WTC11 (cell line): ENCODE data around the gene ADAMTS2. TPM values are rescaled to one million over a fixed set of nuclear protein-coding genes. Genes with fewer than 3 reads are reported as not detected.
A peak's percentile ranks its signal among the peaks of the same experiment; 100 is the strongest.

Experiments used
- ATAC-seq: fragments of 200-7000 bp; cut with Tn5 transposase; 2 replicates; pipeline ENCODE4 v1.10.0; 2021; ENCODE audit warnings: mild to moderate bottlenecking, moderate library complexity
- CTCF ChIA-PET: fragments of 300-600 bp; sonication (Branson Sonifier 250); formaldehyde crosslinking; loops from one replicate; lab custom pipeline; 2021; ENCODE audit warnings: antibody characterized with exemption; lab: Charles Lee
- POLR2A ChIA-PET: fragments of 350-600 bp; sonication (Branson Sonifier 250); formaldehyde crosslinking; loops from one replicate; lab custom pipeline; 2021; ENCODE audit warnings: antibody characterized with exemption; lab: Charles Lee
- DNase-seq: peaks from one replicate; pipeline ENCODE4 v3.0.0; 2021; ENCODE audit warnings: low spot score
- H3K27ac Mint-ChIP-seq: 2 replicates; pipeline ENCODE4 v1.8.0; 2021; ENCODE audit warnings: mixed read lengths
- H3K27me3 Mint-ChIP-seq: 2 replicates; pipeline ENCODE4 v1.8.0; 2021; ENCODE audit warnings: low read depth, mild to moderate bottlenecking, moderate library complexity, mixed read lengths
- H3K36me3 Mint-ChIP-seq: 2 replicates; pipeline ENCODE4 v1.8.0; 2021; ENCODE audit warnings: mixed read lengths
- H3K4me1 Mint-ChIP-seq: 2 replicates; pipeline ENCODE4 v1.8.0; 2022; ENCODE audit warnings: mixed read lengths
- H3K4me3 Mint-ChIP-seq: 2 replicates; pipeline ENCODE4 v1.8.0; 2021; ENCODE audit warnings: mild to moderate bottlenecking, moderate library complexity, mixed read lengths
- H3K9me3 Mint-ChIP-seq: 2 replicates; pipeline ENCODE4 v1.8.0; 2021; ENCODE audit warnings: mixed read lengths
- AFF4 ChIP-seq: sonication (generic); formaldehyde crosslinking; IDR thresholded peaks from 2 replicates; pipeline ENCODE4 v1.8.1; 2023; ENCODE audit warnings: mild to moderate bottlenecking, missing genetic modification reagents, borderline replicate concordance
- CBFB ChIP-seq: sonication (generic); formaldehyde crosslinking; IDR thresholded peaks from 2 replicates; pipeline ENCODE4 v1.8.1; 2022; ENCODE audit warnings: mild to moderate bottlenecking, low read depth, missing genetic modification reagents
- E2F5 ChIP-seq: sonication (generic); formaldehyde crosslinking; IDR thresholded peaks from 2 replicates; pipeline ENCODE4 v1.8.1; 2022; ENCODE audit warnings: mild to moderate bottlenecking, moderate library complexity, missing genetic modification reagents
- ETV6 ChIP-seq: sonication (generic); formaldehyde crosslinking; IDR thresholded peaks from 2 replicates; pipeline ENCODE4 v1.8.1; 2022; ENCODE audit warnings: mild to moderate bottlenecking, missing genetic modification reagents
- GABPB1 ChIP-seq: sonication (generic); formaldehyde crosslinking; IDR thresholded peaks from 2 replicates; pipeline ENCODE4 v1.8.1; 2023; ENCODE audit warnings: mild to moderate bottlenecking, missing genetic modification reagents
- GRHL2 ChIP-seq: fragments of 250-450 bp; sonication (Bioruptor Pico); IDR thresholded peaks from 2 replicates; pipeline ENCODE4 v1.8.0; 2022; ENCODE audit warnings: mild to moderate bottlenecking, moderate library complexity; ENCODE audit not compliant: insufficient replicate concordance, severe bottlenecking
- HMGA2 ChIP-seq: fragments of 250-450 bp; sonication (Bioruptor Pico); IDR thresholded peaks from 2 replicates; pipeline ENCODE4 v1.4.0; 2021; ENCODE audit warnings: mild to moderate bottlenecking, moderate library complexity
- RORB ChIP-seq: fragments of 250-450 bp; sonication (Bioruptor Pico); IDR thresholded peaks from 2 replicates; pipeline ENCODE4 v1.9.0; 2021; ENCODE audit warnings: mild to moderate bottlenecking
- SMAD4 ChIP-seq: sonication (generic); formaldehyde crosslinking; IDR thresholded peaks from 2 replicates; pipeline ENCODE4 v1.8.0; 2022; ENCODE audit warnings: mild to moderate bottlenecking, missing genetic modification reagents
- STAT6 ChIP-seq: sonication (generic); formaldehyde crosslinking; conservative IDR thresholded peaks from 2 replicates; pipeline ENCODE4 v1.8.1; 2023; ENCODE audit warnings: mild to moderate bottlenecking, low read depth, missing genetic modification reagents, moderate library complexity
- ZNF121 ChIP-seq: sonication (generic); formaldehyde crosslinking; IDR thresholded peaks from 2 replicates; pipeline ENCODE4 v1.8.0; 2023; ENCODE audit warnings: missing genetic modification reagents
- ZNF138 ChIP-seq: sonication (generic); formaldehyde crosslinking; conservative IDR thresholded peaks from 2 replicates; pipeline ENCODE4 v1.8.1; 2022; ENCODE audit warnings: mild to moderate bottlenecking, moderate library complexity, missing genetic modification reagents
- ZNF425 ChIP-seq: fragments of 250-450 bp; sonication (Bioruptor Pico); conservative IDR thresholded peaks from 2 replicates; pipeline ENCODE4 v1.9.0; 2021; ENCODE audit warnings: mild to moderate bottlenecking
- ZNF512 ChIP-seq: sonication (generic); formaldehyde crosslinking; IDR thresholded peaks from 2 replicates; pipeline ENCODE4 v1.8.1; 2022; ENCODE audit warnings: missing genetic modification reagents, borderline replicate concordance
- ZSCAN18 ChIP-seq: fragments of 250-450 bp; sonication (Bioruptor Pico); IDR thresholded peaks from 2 replicates; pipeline ENCODE4 v2.1.2; 2022; ENCODE audit warnings: mild to moderate bottlenecking, moderate library complexity
- total RNA-seq: library from RNA; stranded (reverse); gene quantifications from 3 replicates; pipeline ENCODE4 v1.2.3, GENCODE V29; 2021

ADAMTS2 gene
- total RNA-seq, 1 experiment from 2014 or later: 11.2 TPM

GRCh38 chr5:179263391-179264052 lies 81.7 kb downstream of the ADAMTS2 start:
- TF ChIP-seq CBFB (CRISPR knock-in tag) (no peak), ETV6 (CRISPR knock-in tag) (no peak)
- Mint-ChIP-seq H3K36me3 (no peaks in the 10 kb centered on the region), H3K27me3 (no peaks in the 10 kb centered on the region), H3K9me3 (no peaks in the 10 kb centered on the region), H3K27ac (no peak overlapping the region), H3K4me3 (no peak overlapping the region), H3K4me1 (peaks cover 14% of the 10 kb centered on the region)
- POLR2A ChIA-PET: interaction anchor here (0.6 kb wide), 1 partner anchor 188 kb away, joined by 3 read pairs; no protein-coding TSS in a partner anchor
- peak; percentile 8 for DNase-seq
- ATAC-seq: no peak
- CTCF ChIA-PET: interaction anchor here (0.9 to 1.1 kb wide), 2 partner anchors 79 to 96 kb away, joined by 4 to 5 read pairs; no protein-coding TSS in a partner anchor

- POLR2A ChIA-PET: interaction anchor here (0.7 kb wide), 1 partner anchor 297 kb away, joined by 3 read pairs; no protein-coding TSS in a partner anchor
- TF ChIP-seq AFF4 (CRISPR knock-in tag): no peak
- no peak for TF ChIP-seq ZNF121 (CRISPR knock-in tag)
- TF ChIP-seq RORB: no peak
- TF ChIP-seq SMAD4 (CRISPR knock-in tag): no peak
- no peak for TF ChIP-seq E2F5 (CRISPR knock-in tag)
- TF ChIP-seq ZNF512 (CRISPR knock-in tag): no peak
- no peak for TF ChIP-seq GABPB1 (CRISPR knock-in tag)
- no peak for TF ChIP-seq ZNF425 (CRISPR knock-in tag)
- TF ChIP-seq ZSCAN18 (CRISPR knock-in tag): no peak
- TF ChIP-seq ZNF138 (CRISPR knock-in tag): no peak
- no peak for TF ChIP-seq HMGA2 (CRISPR knock-in tag)
- no peak for TF ChIP-seq GRHL2 (CRISPR knock-in tag)
- no peak for TF ChIP-seq STAT6 (CRISPR knock-in tag)
- TF ChIP-seq, all 79 proteins: peak for 0
- CTCF ChIA-PET: interaction anchor here (0.8 to 3.0 kb wide), 9 partner anchors 8 to 366 kb away, joined by 3 to 38 read pairs (median 5); partner anchors contain the start of gene ZFP2
- peak overlapping the region; percentile 74 for H3K27ac Mint-ChIP-seq
- no peaks in the 10 kb centered on the region for H3K36me3 Mint-ChIP-seq
- H3K4me1 Mint-ChIP-seq: peaks cover 14% of the 10 kb centered on the region
- no peak overlapping the region for H3K4me3 Mint-ChIP-seq
- no peaks in the 10 kb centered on the region for H3K9me3 Mint-ChIP-seq
- DNase-seq (no peak), ATAC-seq (no peak)
- no peaks in the 10 kb centered on the region for H3K27me3 Mint-ChIP-seq
Measured at GRCh38 chr5:179262126-179262920, 82.9 kb downstream of the ADAMTS2 start.
